Measurements from ENCODE around the gene SLC45A1.
"Not testable (repeated sequence)": the region's sequence is repeated elsewhere in the genome, so short reads cannot be mapped to it uniquely, and the experiment has no call there.

The SLC45A1 gene

GRCh38 chr1:8317647-8318381, at the start of gene SLC45A1:
SLC45A1 (plus strand) TSS chr1:8318114; CDS start chr1:8324330, 6,216 bp downstream.
- peak; percentile 96 for DNase-seq

DNA sequence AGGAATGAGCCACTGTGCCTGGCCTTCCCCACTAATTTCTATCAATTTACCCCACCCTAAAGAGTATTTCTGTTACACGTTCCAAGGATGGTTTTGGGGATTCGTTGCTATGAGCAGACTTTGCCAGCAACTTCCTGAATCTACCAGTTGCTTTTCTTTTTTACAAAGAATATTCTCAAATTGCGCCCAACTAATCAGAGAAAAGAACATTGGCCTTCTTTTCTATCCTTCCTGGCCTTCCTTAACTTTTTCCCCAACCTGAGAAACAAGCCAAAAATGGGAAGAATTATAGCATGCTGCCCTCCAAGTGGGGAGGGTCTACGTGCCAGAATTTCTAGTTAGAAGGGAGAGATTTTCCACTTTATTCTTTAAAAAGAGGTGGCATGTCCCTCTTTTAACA, 44.9 kb upstream of the SLC45A1 start:
- no peak for DNase-seq

- DNase-seq = peak; percentile 25
These were observed 43.6 kb upstream of the SLC45A1 start for GRCh38 chr1:8274352-8274751.

DNA sequence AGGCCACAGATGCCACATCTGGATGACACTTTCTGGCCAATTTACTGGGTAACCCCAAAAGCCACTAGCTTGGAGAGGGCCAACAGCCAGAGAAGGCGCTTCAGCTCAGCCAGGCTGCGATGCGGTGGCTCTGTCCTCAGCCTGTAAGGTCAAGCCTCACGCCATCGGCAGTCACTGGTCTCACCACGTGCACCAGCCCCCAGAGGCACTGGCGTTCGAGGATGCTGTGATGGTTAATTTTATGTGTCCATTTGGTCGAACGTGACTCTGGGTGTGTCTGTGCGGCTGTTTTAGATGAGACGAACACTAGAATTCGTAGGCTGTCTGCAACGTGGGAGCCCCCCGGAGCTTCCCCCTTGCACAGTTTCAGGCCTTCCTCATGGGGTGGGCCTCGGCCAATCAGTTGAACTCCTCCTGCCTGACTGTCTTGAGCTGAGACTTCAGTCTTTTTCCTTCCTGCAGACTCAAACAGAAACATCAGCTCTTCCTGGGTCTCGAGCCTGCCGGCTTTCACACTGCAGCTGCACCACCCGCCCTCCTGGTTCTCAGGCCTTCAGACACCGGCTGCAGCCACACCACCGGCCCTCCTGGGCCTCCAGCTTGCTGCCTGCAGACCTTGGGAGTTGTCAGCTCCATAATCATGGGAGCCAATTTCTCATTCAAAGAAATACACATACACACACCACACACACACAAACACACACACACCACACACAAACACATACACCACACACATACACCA, 41.6 kb upstream of the SLC45A1 start:
- no peak for DNase-seq

DNA sequence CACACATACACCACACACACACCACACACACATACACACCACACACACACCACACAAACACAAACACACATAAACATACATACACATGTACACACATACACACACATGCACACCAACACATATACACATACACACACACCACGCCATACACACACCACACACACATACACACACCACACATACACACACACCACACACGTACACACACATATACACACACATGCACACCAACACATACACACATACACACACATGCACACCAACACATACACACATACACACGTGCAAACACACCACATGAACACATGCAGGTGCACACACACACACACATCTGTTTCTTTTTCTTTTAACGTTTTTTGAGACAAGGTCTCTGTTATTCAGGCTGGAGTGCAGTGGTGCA, 41.0 kb upstream of the SLC45A1 start:
- no peak for DNase-seq

DNA sequence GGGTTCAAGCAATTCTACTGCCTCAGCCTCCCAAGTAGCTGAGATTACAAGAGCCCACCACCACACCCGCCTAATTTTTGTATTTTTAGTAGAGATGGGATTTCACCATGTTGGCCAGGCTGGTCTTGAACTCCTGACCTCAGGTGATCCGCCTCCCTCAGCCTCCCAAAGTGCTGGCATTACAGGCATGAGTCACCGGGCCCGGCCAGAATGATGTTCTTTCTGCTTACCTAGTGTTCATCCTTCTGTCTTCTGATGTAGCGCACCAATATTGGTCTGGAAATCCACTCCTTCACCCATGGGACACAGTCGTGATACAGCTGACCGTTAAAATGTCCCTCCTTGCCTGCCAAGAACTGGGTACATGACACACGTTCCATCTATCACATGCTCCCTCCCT, 39.2 kb upstream of the SLC45A1 start:
- DNase-seq = not testable (repeated sequence)

DNA sequence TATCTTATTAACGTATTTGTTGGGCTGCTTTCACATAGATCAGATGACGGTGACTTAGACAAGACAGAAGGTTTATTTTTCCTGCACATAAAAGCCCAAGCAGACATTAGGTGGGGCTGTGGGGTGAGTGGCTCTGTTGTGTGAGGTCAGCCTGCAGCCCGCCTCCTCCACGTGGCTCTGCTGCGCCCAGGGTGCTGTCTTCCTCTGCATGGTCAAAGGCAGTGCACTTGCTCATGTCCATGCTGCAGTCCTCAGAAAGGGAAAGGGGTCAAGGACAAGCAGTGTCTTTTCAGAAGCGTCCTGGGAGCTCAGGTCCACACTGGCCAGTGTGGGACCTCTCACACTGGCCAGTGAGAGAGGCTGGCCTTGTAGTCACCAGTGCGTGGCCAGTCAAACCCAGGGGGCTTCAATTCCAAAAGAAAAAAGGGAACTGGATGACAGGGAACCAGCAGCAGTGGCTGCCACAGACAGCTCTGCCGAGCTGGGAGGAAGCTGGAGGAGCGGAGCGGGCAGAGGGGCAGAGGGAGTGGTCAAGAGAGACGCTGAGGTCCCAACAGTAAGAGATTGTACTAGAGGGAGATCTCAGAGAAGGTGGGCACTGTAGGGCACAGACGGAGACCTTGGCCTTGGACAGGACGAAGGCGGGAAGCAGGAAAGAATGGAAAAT, 35.9 kb upstream of the SLC45A1 start:
- DNase-seq = no peak

DNA sequence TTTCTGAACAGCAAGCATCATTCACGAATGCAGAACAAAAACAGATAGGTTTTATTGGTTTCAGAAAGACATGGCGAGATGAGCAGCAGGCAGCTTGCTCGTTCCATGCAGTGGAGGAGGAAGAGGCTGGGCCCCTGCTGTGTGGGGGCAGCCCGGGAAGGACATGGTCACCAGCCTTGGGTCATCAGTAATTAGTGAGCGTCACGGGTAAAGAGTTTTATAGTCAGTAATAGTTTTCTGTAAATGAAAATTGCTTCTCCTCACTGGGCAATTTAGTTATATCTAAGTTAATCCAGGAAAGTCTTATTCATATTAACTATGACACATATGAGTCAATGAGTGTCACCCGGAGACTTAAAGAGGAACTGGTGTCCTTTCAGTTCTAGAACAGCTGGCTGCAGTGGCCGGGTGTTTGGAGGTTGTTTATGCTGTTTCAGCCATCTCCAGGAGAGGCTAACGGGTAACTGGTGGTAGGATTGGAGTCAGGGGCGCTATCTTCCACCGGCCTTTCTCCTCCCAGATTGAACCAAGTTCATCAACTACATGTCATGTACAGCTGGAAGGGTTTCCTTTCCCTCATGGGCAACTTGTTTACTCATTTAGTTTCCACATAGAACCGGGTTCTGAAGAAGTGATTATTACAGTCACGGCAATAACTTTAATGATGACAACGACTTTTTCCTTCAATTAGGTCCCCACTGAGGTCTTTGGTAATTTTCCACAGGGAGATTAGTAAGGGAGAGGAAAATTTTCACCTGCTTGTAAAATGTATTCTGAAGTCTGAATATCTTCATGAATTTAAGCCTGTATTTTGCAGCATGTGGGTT, 34.6 kb upstream of the SLC45A1 start:
- no peak for DNase-seq

DNA sequence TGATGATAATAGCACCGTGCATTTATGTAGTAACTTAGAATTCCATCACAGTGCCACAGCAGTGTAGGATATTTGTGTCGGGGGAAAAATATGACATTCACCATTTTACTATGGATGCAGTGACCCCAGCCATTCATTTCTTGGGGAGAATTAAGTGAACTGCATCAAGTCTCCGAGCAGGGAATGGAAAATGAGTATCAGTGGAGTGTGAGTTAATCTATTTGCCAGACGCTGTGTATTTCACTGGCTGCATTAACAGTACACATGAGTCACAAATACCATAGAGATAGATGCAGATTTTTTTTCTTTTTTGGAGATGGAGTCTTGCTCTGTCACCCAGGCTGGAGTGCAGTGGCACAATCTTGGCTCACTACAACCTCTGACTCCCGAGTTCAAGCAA, 33.8 kb upstream of the SLC45A1 start:
- no peak for DNase-seq

GRCh38 chr1:8285103-8285502, 32.8 kb upstream of the SLC45A1 start:
- DNase-seq = no peak

DNA sequence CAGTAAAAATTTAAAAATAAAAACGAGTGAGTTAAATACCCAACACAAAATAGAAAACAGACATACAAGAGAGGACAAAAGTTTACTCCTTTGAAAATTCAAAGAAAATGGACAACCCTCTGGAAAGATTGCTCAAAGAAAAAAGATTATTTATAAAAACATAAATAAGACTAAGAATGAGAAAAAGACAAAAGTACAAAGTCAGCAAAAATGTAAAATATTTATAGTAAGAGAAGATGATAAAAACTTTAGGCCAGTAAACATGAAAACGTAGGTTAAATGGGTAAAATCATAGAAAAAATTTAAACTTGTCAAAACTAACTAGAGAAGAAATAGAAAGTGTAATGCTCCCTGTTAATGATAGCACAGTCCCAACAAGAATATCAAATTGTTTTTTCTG, 31.9 kb upstream of the SLC45A1 start:
- DNase-seq = no peak

DNA sequence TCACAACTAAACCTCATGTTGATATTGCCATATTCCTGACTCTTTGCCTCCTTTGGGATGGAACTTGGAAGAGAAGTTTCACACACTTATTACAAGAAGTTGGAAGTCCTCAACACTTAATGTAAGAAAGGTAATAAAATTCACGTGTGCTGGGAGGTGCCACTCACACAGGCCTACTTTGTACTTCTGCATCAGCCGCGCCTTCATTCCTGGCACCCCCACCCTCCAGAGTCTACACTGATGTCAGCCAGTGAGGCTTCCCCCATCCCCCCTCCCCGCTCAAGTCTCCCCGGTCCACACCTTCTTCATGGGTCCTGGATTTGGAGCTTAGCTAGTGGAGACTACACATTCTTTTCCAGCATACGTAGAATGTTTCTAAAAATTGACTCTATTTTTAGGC, 24.8 kb upstream of the SLC45A1 start:
- DNase-seq = no peak

GRCh38 chr1:8293641-8294169, 24.2 kb upstream of the SLC45A1 start:
- no peak for DNase-seq

DNA sequence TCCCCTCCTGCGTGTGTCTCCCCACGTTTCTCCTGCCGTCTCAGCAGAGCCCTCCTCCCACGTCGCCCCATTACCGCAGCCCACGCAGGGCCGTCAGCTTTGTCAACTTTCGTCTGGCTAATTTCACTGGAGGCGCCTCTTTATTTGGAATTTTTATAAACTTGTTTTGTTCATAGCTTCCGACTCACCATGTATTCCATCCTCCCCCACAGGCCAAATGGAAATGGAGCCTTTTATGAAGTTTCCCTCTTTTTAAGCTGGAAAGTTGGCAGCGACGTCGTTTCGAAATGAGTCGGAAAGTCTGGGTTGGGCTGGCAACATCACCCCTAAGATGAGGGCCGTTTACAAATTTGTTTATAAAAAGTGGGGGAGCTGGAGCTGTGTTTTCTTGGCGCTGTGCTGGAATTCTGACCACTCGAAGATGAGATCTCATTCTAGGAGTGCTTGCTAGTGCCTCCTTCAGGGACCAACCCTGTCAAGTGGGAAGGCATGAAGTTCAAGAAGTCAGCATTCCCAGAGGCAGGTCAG, 23.7 kb upstream of the SLC45A1 start:
- DNase-seq = no peak

- peak; percentile 50 for DNase-seq
These were observed 20.7 kb upstream of the SLC45A1 start for GRCh38 chr1:8297245-8297644.

GRCh38 chr1:8299963-8300362, 18.0 kb upstream of the SLC45A1 start:
- DNase-seq = no peak

DNA sequence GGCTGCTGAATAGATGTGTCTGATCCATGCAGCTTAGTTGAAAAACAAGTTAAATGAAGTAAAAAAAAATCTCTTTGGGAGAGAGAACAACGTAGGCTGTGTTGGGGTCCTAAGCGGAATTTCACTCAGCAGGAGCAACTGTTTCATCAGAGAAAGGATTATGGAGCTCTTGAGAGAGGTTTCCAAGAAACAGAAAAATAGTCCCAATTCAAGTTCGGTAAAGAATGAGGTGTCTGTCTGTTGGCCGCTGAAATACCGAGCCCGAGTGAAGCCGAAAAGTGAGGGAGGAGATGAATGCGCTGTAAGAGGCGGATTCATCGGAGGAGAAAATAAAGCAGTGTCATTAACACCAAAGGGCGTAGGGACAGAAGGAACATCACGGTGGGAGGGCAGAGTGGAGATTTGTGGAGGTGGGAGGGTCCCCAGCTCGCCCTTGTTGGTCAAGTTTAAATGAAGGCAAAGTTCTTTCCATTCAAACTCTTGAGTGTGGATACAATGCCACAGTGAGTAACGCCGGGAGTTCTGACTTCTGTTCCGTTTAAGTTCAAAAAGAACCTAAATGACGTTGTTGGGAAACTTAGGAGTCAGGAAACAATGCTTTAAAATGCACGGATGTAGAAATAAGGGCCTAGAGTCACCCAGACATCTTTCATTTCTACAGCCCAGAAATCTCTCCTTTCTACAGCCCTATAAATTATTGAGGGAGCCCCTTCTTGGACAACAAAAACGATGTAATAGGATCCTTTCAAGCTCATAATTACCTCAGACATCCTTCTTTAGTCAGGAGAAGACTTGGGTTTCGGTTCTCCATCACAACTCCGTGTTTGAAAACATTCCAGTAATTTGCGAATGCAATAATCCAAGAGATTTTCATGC, 15.6 kb upstream of the SLC45A1 start:
- no peak for DNase-seq

- DNase-seq = no peak
These were observed 14.8 kb upstream of the SLC45A1 start for GRCh38 chr1:8303141-8303540.

DNA sequence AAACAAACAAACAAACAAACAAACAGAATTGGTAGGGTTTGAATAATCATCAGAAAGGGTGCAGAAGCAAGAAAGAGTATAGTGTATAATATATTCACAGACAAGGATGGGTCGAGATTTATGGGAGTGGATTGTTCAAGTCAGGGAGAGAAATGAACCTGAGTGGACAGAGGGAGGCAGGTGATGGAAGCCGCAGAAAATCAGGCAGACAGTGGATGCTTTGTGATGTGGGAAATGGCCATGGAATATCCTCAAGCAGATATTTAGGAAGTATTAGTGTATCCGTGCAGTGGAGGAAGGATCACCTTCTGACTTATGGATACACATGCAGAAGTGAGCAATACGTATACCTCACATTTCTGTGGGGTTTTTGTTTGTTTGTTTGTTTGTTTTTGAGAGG, 14.0 kb upstream of the SLC45A1 start:
- DNase-seq = no peak

DNA sequence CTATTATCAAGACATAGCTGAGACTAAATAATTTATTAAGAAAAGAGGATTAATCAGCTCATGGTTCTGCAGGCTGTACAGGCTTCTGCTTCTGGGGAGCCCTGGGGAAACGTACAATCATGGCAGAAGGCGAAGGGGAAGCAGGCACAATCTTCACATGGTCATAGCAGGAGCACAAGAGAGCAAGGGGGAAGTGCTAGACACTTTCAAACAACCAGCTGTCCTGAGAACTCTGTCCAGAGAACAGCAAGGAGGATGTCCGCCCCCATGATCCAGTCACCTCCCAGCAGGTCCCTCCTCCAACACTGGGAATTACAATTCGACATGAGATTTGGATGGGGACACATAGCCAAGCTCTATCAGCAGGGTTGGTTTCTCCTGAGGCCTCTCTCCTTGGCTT, 10.3 kb upstream of the SLC45A1 start:
- no peak for DNase-seq

DNA sequence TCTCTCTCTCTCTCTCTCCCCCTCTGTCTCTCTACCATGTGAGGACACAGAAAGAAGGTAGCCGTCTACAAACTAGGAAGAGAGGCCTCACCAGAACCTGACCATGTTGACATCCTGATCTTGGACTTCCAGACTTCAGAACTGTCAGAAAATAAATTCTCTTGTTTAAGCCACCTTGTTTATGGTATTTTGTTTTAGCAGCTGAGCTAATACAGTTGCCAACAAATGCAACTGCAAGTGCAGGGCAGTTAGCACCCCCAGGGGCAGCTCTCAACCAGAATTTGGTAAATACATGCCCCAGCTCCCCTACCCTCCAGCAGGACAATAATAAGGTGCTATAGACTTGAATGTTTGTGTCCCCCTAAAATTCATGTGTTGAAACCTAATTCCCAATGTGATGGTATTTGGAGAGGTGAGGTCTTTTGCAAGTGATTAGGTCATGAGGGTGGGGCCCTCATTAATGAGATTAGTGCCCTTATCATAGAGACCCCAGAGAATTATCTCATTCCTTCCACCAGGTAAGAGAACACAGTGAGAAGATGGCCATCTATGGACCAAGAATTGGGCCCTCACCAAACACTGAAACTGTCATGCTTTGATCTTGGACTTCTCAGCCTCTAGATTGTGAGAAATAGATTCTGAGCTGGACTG, 6.7 kb upstream of the SLC45A1 start:
- DNase-seq = no peak
